SK-N-SH treated with all-trans-retinoic acid at 6 μM for 48 hours (cell line): ENCODE data around the gene C4orf51.

Source experiments
- ARNTL ChIP-seq: fragments of 450-650 bp; formaldehyde crosslinking; IDR thresholded peaks from 2 replicates; pipeline ENCODE4 v1.5.0; 2020; ENCODE audit warnings: low read depth, mild to moderate bottlenecking, moderate library complexity, borderline replicate concordance
- PATZ1 ChIP-seq: fragments of 250-450 bp; sonication (Bioruptor Pico); IDR thresholded peaks from 2 replicates; pipeline ENCODE4 v1.8.0; 2020; ENCODE audit warnings: mild to moderate bottlenecking, moderate library complexity, borderline replicate concordance
- TCF4 ChIP-seq: fragments of 250-450 bp; sonication (Bioruptor Pico); IDR thresholded peaks from 2 replicates; pipeline ENCODE4 v1.8.0; 2021; ENCODE audit warnings: mild to moderate bottlenecking, moderate library complexity, borderline replicate concordance
- ZC3H10 ChIP-seq: fragments of 250-450 bp; sonication (Bioruptor Pico); IDR thresholded peaks from 2 replicates; pipeline ENCODE4 v1.5.1; 2021; ENCODE audit warnings: mild to moderate bottlenecking, moderate library complexity
- ZFP30 ChIP-seq: fragments of 450-650 bp; formaldehyde crosslinking; IDR thresholded peaks from 2 replicates; pipeline ENCODE4 v1.5.0; 2022; ENCODE audit warnings: mild to moderate bottlenecking, moderate library complexity
- TF ChIP-seq, protein P1 (sequence below): fragments of 250-450 bp; sonication (Bioruptor Pico); IDR thresholded peaks from 2 replicates; pipeline ENCODE4 v1.5.1; 2020; ENCODE audit warnings: low read depth, mild to moderate bottlenecking, moderate library complexity

- TF ChIP-seq ARNTL (CRISPR knock-in tag), result no peak
- TF ChIP-seq, protein P1, sequence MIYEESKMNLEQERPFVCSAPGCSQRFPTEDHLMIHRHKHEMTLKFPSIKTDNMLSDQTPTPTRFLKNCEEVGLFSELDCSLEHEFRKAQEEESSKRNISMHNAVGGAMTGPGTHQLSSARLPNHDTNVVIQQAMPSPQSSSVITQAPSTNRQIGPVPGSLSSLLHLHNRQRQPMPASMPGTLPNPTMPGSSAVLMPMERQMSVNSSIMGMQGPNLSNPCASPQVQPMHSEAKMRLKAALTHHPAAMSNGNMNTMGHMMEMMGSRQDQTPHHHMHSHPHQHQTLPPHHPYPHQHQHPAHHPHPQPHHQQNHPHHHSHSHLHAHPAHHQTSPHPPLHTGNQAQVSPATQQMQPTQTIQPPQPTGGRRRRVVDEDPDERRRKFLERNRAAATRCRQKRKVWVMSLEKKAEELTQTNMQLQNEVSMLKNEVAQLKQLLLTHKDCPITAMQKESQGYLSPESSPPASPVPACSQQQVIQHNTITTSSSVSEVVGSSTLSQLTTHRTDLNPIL, result no peak
- TF ChIP-seq PATZ1 (CRISPR knock-in tag), result no peak
- no peak for TF ChIP-seq ZFP30 (CRISPR knock-in tag)
- no peak for TF ChIP-seq ZC3H10 (CRISPR knock-in tag)
- no peak for TF ChIP-seq TCF4 (CRISPR knock-in tag)
Measured at GRCh38 chr4:145781351-145781750, 101.4 kb downstream of the C4orf51 start.
